ENCODE data around the gene CHGA. TPM values are rescaled to one million over a fixed set of nuclear protein-coding genes. Genes with fewer than 3 reads are reported as not detected.

Gene CHGA
- total RNA-seq, 2 donors from 2014 or later, result 69.5 to 80.1 TPM

- WGBS, 2 donors, result 8 to 13% methylated on average over 17 of the region's 17 CpGs
- intact Hi-C loops (cut with DNase I), result no loop called here
- H3K27me3 ChIP-seq, result no peaks in the 10 kb centered on the region
- DNase-seq, result no peak
- ATAC-seq, result no peak
- H3K36me3 ChIP-seq (replicated peaks in 1 of 2; ENCODE audit: insufficient read depth in 1 of 2, low read depth in 2 of 2), result no peaks in the 10 kb centered on the region
- no peaks in the 10 kb centered on the region for H3K9me3 ChIP-seq
- H3K4me3 ChIP-seq, result no peak overlapping the region
- no peak overlapping the region for H3K27ac ChIP-seq
- TF ChIP-seq CTCF (IDR thresholded peaks at IDR 0.05) (no peak), POLR2A (IDR thresholded peaks at IDR 0.05) (no peak)
- no peaks in the 10 kb centered on the region for H3K4me1 ChIP-seq
Measured at GRCh38 chr14:92902726-92903125, 20.2 kb upstream of the CHGA start.

GRCh38 chr14:92903359-92903758 is 19.6 kb upstream of the CHGA start:
- Histone ChIP-seq H3K27me3 (no peaks in the 10 kb centered on the region), H3K9me3 (no peaks in the 10 kb centered on the region), H3K27ac (no peak overlapping the region), H3K4me3 (no peak overlapping the region), H3K4me1 (no peaks in the 10 kb centered on the region), H3K36me3 (replicated peaks in 1 of 2; ENCODE audit: insufficient read depth in 1 of 2, low read depth in 2 of 2) (no peaks in the 10 kb centered on the region)
- TF ChIP-seq CTCF (IDR thresholded peaks at IDR 0.05) (no peak), POLR2A (IDR thresholded peaks at IDR 0.05) (no peak)
- DNase-seq (no peak), ATAC-seq (no peak)
- intact Hi-C loops (cut with DNase I), result no loop called here
- 41 to 47% methylated on average over 5 to 6 of the region's 6 CpGs for WGBS, 2 donors

GRCh38 chr14:92905667-92906066 is 17.3 kb upstream of the CHGA start:
- no peaks in the 10 kb centered on the region for H3K27me3 ChIP-seq
- no peaks in the 10 kb centered on the region for H3K36me3 ChIP-seq (replicated peaks in 1 of 2; ENCODE audit: insufficient read depth in 1 of 2, low read depth in 2 of 2)
- ATAC-seq, result no peak
- 76 to 82% methylated on average over 8 of the region's 8 CpGs for WGBS, 2 donors
- no peak overlapping the region for H3K4me3 ChIP-seq
- intact Hi-C loops (cut with DNase I), result no loop called here
- H3K4me1 ChIP-seq, result no peaks in the 10 kb centered on the region
- no peak for DNase-seq
- H3K9me3 ChIP-seq, result no peaks in the 10 kb centered on the region
- H3K27ac ChIP-seq, result no peak overlapping the region
- TF ChIP-seq CTCF (IDR thresholded peaks at IDR 0.05) (no peak), POLR2A (IDR thresholded peaks at IDR 0.05) (no peak)

GRCh38 chr14:92906420-92906819 is 16.5 kb upstream of the CHGA start:
- intact Hi-C loops (cut with DNase I), result no loop called here
- 76 to 80% methylated on average over 5 to 6 of the region's 6 CpGs for WGBS, 2 donors
- Histone ChIP-seq H3K36me3 (replicated peaks in 1 of 2; ENCODE audit: insufficient read depth in 1 of 2, low read depth in 2 of 2) (no peaks in the 10 kb centered on the region), H3K27me3 (no peaks in the 10 kb centered on the region), H3K27ac (no peak overlapping the region), H3K9me3 (no peaks in the 10 kb centered on the region), H3K4me1 (no peaks in the 10 kb centered on the region), H3K4me3 (no peak overlapping the region)
- ATAC-seq (no peak), DNase-seq (no peak)
- no peak for TF ChIP-seq POLR2A (IDR thresholded peaks at IDR 0.05)
- no peak for TF ChIP-seq CTCF (IDR thresholded peaks at IDR 0.05)

GRCh38 chr14:92906823-92907222 is 16.1 kb upstream of the CHGA start:
- TF ChIP-seq CTCF (IDR thresholded peaks at IDR 0.05) (no peak), POLR2A (IDR thresholded peaks at IDR 0.05) (no peak)
- no peak overlapping the region for H3K4me3 ChIP-seq
- H3K9me3 ChIP-seq, result no peaks in the 10 kb centered on the region
- H3K27me3 ChIP-seq, result no peaks in the 10 kb centered on the region
- ATAC-seq, result no peak
- H3K4me1 ChIP-seq, result no peaks in the 10 kb centered on the region
- WGBS, 2 donors, result 29 to 31% methylated on average over 4 to 6 of the region's 6 CpGs
- intact Hi-C loops (cut with DNase I), result no loop called here
- no peak for DNase-seq
- no peak overlapping the region for H3K27ac ChIP-seq
- H3K36me3 ChIP-seq (replicated peaks in 1 of 2; ENCODE audit: insufficient read depth in 1 of 2, low read depth in 2 of 2), result no peaks in the 10 kb centered on the region
